H7 (cell line): ENCODE data around the gene CEP164. TPM values are rescaled to one million over a fixed set of nuclear protein-coding genes. Genes with fewer than 3 reads are reported as not detected.

Experiments used
- DNase-seq: peaks from one replicate; pipeline ENCODE4 v3.0.0; 2012
- H3K27me3 ChIP-seq: 2 replicates; pipeline ENCODE4 v1.6.0; 2011; ENCODE audit warnings: mild to moderate bottlenecking, low read length; ENCODE audit not compliant: control insufficient read depth, insufficient read depth
- H3K36me3 ChIP-seq: replicated peaks from 2 replicates; pipeline ENCODE4 v1.5.1; 2011; ENCODE audit warnings: low read length; ENCODE audit not compliant: control insufficient read depth, insufficient read depth
- H3K4me3 ChIP-seq: 2 replicates; pipeline ENCODE4 v1.5.1; 2011; ENCODE audit warnings: low read depth, mild to moderate bottlenecking, control low read depth, low read length, moderate library complexity; ENCODE audit not compliant: insufficient read depth
- total RNA-seq: library from RNA; depleted of rRNA; stranded (reverse); fragments of >200 nt; shearing (Covaris generic); gene quantifications from 2 replicates; pipeline ENCODE4 v1.2.3, GENCODE V29; 2014

Gene CEP164
- total RNA-seq, 1 experiment from 2014 or later = 12.8 TPM

GRCh38 chr11:117437041-117437790 is 109.6 kb downstream of the CEP164 start:
- no peak overlapping the region for H3K4me3 ChIP-seq
- peak; percentile 62 for DNase-seq
- H3K36me3 ChIP-seq = no peaks in the 10 kb centered on the region
- H3K27me3 ChIP-seq = no peaks in the 10 kb centered on the region

GRCh38 chr11:117437791-117438130 is 110.1 kb downstream of the CEP164 start:
- Histone ChIP-seq H3K36me3 (no peaks in the 10 kb centered on the region), H3K4me3 (no peak overlapping the region), H3K27me3 (no peaks in the 10 kb centered on the region)
- no peak for DNase-seq

- H3K4me3 ChIP-seq = no peak overlapping the region
- H3K36me3 ChIP-seq = no peaks in the 10 kb centered on the region
- H3K27me3 ChIP-seq = no peaks in the 10 kb centered on the region
- DNase-seq = no peak
Measured at GRCh38 chr11:117438371-117439000, 110.8 kb downstream of the CEP164 start.

GRCh38 chr11:117439256-117439655 is 111.6 kb downstream of the CEP164 start:
- H3K4me3 ChIP-seq = no peak overlapping the region
- H3K36me3 ChIP-seq = no peaks in the 10 kb centered on the region
- DNase-seq = no peak
- no peaks in the 10 kb centered on the region for H3K27me3 ChIP-seq

- H3K36me3 ChIP-seq = no peaks in the 10 kb centered on the region
- DNase-seq = no peak
- H3K4me3 ChIP-seq = no peak overlapping the region
- H3K27me3 ChIP-seq = no peaks in the 10 kb centered on the region
Measured at GRCh38 chr11:117440258-117440657, 112.6 kb downstream of the CEP164 start.

- Histone ChIP-seq H3K4me3 (no peak overlapping the region), H3K36me3 (no peaks in the 10 kb centered on the region), H3K27me3 (no peaks in the 10 kb centered on the region)
- no peak for DNase-seq
Measured at GRCh38 chr11:117441146-117441975, 113.7 kb downstream of the CEP164 start.

GRCh38 chr11:117442049-117442868 is 114.6 kb downstream of the CEP164 start:
- Histone ChIP-seq H3K36me3 (no peaks in the 10 kb centered on the region), H3K27me3 (no peaks in the 10 kb centered on the region), H3K4me3 (no peak overlapping the region)
- DNase-seq = no peak

GRCh38 chr11:117442869-117443239 is 115.2 kb downstream of the CEP164 start:
- no peaks in the 10 kb centered on the region for H3K27me3 ChIP-seq
- H3K4me3 ChIP-seq = no peak overlapping the region
- peak; percentile 63 for DNase-seq
- no peaks in the 10 kb centered on the region for H3K36me3 ChIP-seq

GRCh38 chr11:117443266-117444186 is 115.9 kb downstream of the CEP164 start:
- Histone ChIP-seq H3K4me3 (no peak overlapping the region; the same call in 1 of the 2 replicates), H3K36me3 (no peaks in the 10 kb centered on the region), H3K27me3 (no peaks in the 10 kb centered on the region)
- DNase-seq = peak; percentile 96

- Histone ChIP-seq H3K27me3 (no peaks in the 10 kb centered on the region), H3K36me3 (no peaks in the 10 kb centered on the region), H3K4me3 (no peak overlapping the region)
- DNase-seq = peak; percentile 61
Measured at GRCh38 chr11:117444256-117444655, 116.6 kb downstream of the CEP164 start.

- no peak overlapping the region for H3K4me3 ChIP-seq
- H3K27me3 ChIP-seq = no peaks in the 10 kb centered on the region
- H3K36me3 ChIP-seq = no peaks in the 10 kb centered on the region
- peak; percentile 52 for DNase-seq
Measured at GRCh38 chr11:117444711-117445658, 117.3 kb downstream of the CEP164 start.

GRCh38 chr11:117449111-117449693 is 121.5 kb downstream of the CEP164 start:
- no peak for DNase-seq
- H3K36me3 ChIP-seq = no peaks in the 10 kb centered on the region
- no peaks in the 10 kb centered on the region for H3K27me3 ChIP-seq
- no peak overlapping the region for H3K4me3 ChIP-seq
